Fibroblast of pulmonary artery (primary cell): ENCODE data around the gene CRIM1.

Experiments
- DNase-seq: peaks from one replicate; pipeline ENCODE4 v3.0.0-alpha.2; 2010; ENCODE audit warnings: low read depth
- H3K4me3 ChIP-seq: replicated peaks from 2 replicates; pipeline ENCODE4 v1.5.1; 2011; ENCODE audit warnings: low read depth, mild to moderate bottlenecking, control low read depth, low read length, moderate library complexity
- TF ChIP-seq, protein P1 (sequence below): IDR thresholded peaks from 2 replicates; pipeline ENCODE4 v1.5.1; 2011; ENCODE audit warnings: mild to moderate bottlenecking, control low read depth, low read length, inconsistent platforms; ENCODE audit errors: missing control alignments

The CRIM1 gene

DNA sequence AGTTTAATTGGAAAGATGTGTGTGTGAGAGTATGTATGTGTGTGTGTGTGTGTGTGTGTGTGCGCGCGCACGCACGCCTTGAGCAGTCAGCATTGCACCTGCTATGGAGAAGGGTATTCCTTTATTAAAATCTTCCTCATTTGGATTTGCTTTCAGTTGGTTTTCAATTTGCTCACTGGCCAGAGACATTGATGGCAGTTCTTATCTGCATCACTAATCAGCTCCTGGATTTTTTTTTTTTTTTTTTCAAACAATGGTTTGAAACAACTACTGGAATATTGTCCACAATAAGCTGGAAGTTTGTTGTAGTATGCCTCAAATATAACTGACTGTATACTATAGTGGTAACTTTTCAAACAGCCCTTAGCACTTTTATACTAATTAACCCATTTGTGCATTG is 194.4 kb downstream of the CRIM1 start:
- H3K4me3 ChIP-seq, result no peak overlapping the region
- DNase-seq, result no peak
- TF ChIP-seq, protein P1, sequence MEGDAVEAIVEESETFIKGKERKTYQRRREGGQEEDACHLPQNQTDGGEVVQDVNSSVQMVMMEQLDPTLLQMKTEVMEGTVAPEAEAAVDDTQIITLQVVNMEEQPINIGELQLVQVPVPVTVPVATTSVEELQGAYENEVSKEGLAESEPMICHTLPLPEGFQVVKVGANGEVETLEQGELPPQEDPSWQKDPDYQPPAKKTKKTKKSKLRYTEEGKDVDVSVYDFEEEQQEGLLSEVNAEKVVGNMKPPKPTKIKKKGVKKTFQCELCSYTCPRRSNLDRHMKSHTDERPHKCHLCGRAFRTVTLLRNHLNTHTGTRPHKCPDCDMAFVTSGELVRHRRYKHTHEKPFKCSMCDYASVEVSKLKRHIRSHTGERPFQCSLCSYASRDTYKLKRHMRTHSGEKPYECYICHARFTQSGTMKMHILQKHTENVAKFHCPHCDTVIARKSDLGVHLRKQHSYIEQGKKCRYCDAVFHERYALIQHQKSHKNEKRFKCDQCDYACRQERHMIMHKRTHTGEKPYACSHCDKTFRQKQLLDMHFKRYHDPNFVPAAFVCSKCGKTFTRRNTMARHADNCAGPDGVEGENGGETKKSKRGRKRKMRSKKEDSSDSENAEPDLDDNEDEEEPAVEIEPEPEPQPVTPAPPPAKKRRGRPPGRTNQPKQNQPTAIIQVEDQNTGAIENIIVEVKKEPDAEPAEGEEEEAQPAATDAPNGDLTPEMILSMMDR, result no peak

DNA sequence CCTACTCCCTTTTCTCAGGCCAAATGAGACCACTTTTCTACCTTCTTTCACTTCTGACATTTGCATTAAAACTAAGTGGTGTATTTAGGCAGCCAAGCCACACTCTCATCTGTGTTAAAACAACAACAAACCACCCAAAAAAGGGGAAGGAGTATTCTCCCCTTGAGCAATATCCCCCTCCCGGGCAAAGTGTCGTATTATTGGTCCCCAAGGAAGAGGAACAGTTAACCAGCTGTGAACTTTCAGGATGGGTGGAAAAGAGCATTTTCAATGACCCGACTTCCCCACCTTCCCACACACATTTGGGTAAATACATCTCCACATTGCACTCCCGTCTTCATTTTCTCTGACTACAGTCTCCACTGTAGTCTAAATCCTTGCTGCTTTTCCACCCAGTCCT is 198.1 kb downstream of the CRIM1 start:
- no peak for DNase-seq
- H3K4me3 ChIP-seq, result no peak overlapping the region
- TF ChIP-seq, protein P1, result no peak

DNA sequence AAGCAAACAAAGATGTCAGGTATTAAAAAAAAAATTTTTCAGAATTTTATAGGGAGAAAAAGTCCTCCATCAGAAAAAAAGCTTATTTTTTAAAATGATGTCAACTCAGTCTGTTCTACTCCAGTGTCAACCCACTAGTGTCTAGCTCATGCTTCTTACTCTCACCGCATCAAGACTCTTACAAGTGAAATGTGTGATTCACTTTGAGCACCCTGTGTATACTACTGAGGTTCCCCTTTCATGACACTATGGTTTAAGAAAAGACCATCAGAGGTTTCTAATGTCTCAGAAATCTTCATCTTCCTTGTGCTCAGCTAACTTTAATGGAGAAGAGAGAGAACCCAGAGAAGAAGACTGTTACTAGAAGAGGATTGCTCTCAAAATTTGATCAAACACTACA is 199.0 kb downstream of the CRIM1 start:
- DNase-seq, result no peak
- no peak overlapping the region for H3K4me3 ChIP-seq
- TF ChIP-seq, protein P1, result no peak

DNA sequence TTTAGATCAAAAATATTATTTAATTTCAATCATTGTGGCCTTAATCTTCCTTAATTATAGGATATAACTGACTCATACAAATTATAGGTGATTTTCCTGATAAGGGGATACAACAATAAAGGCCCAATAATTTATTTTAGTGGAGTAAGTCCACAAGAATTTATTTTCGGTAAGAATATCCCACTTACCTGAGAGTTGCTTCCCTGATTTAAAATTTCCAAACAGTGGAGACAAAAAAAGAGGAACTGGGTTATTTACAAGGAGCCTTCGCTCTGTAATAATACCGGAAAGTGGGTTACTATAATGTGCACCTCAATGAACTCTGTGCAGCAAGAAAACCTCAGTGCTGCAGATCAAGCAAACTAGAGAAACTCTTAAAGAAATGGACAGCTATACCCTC is 200.2 kb downstream of the CRIM1 start:
- no peak overlapping the region for H3K4me3 ChIP-seq
- no peak for DNase-seq
- TF ChIP-seq, protein P1, result no peak

DNA sequence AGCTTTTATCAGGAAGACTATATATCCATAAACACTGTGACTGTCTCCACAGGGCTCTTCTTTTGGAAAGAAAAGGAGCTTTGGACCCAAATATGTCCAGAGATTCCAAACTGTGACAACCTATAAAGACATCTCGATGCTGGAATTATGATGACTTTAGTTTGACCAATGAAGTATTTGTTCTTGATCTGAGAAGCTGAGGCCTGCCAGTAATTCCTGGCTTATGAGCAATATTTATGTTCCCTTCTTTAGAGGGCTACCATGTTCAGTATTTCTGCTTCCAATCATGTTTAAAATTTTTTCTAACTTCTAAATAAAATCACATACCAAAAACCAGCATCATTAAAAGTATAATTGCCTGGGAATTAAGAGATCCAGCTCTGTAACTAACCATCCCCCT is 201.3 kb downstream of the CRIM1 start:
- TF ChIP-seq, protein P1, result no peak
- no peak for DNase-seq
- no peak overlapping the region for H3K4me3 ChIP-seq

DNA sequence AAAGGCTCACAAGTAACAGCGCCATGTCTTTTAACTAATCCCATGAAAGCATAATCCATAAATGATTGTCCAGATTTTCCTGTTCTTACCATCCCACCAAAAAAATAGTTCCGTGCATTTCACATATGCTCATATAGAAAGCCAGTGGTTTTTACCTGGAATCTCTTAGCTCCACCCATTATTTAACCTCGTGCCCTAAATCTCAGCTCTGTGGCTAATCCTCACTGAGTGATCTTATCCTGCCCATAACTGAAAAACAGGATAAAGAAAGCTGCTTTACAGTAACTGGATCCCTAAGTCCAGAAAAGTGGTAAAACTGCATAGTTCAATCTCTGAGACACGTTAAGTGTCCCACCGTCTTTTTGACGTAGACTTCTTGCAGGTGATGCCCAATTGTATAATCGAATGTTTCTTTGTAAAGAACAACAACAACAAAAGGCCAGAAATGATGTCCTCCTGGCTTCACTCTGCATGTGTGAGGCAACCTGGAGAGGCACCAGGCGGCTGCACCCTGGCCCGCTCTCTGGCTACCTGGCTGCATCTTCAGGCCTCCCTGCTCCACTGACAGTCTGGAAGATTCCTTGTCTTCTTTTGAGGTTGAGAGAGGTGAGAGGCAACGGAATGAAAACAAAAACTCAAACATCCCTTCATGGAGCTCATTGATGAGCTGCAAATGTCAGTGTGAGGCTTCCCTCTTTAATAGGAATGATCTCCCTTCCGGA is 203.8 kb downstream of the CRIM1 start:
- DNase-seq, result no peak
- no peak overlapping the region for H3K4me3 ChIP-seq
- TF ChIP-seq, protein P1, result no peak

DNA sequence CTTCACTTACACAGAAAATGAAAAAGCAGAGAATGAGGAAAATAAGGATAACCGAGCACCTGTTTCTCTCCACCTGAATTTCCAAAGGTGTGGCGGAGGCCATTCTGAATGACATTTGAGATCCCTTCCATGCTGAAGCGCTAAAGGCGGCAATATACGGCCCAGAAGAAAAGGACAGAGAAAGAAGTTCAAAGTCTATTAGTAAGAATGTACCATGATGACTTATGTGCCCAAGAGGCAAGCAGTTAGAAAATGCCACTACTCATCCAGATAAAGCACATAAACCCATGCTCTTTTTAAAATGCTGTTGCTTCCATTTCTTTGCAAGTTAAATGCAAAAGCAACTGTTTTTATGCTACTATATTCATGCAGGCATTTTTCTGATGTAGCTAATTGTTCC is 205.1 kb downstream of the CRIM1 start:
- H3K4me3 ChIP-seq, result no peak overlapping the region
- TF ChIP-seq, protein P1, result no peak
- DNase-seq, result no peak
